ENCODE measurements around the gene CGAS. TPM values are rescaled to one million over a fixed set of nuclear protein-coding genes. Genes with fewer than 3 reads are reported as not detected.
A peak's percentile ranks its signal among the peaks of the same experiment; 100 is the strongest.

CGAS gene
- total RNA-seq, 4 donors from 2014 or later: 3.0 to 15.4 (median 10.1) TPM

GRCh38 chr6:73481969-73482368, 29.9 kb upstream of the CGAS start:
- DNase-seq: no peak
- H3K27me3 ChIP-seq: no peaks in the 10 kb centered on the region
- H3K27ac ChIP-seq: no peak overlapping the region
- H3K9me3 ChIP-seq: no peaks in the 10 kb centered on the region
- intact Hi-C loops (cut with DNase I): no loop called here
- TF ChIP-seq POLR2A (IDR thresholded peaks at IDR 0.05) (no peak), CTCF (IDR thresholded peaks at IDR 0.05) (no peak)
- peaks cover 23 to 100% (median 25%) of the 10 kb centered on the region in 3 donors for H3K36me3 ChIP-seq
- no peaks in the 10 kb centered on the region for H3K4me1 ChIP-seq
- WGBS, 2 donors: 90 to 95% methylated on average over 11 to 12 of the region's 12 CpGs
- no peak overlapping the region for H3K4me3 ChIP-seq

GRCh38 chr6:73477407-73477806, 25.3 kb upstream of the CGAS start:
- TF ChIP-seq CTCF (IDR thresholded peaks at IDR 0.05) (no peak), POLR2A (IDR thresholded peaks at IDR 0.05) (no peak)
- Histone ChIP-seq H3K27me3 (no peaks in the 10 kb centered on the region), H3K4me1 (no peaks in the 10 kb centered on the region), H3K4me3 (no peak overlapping the region), H3K9me3 (no peaks in the 10 kb centered on the region), H3K27ac (no peak overlapping the region), H3K36me3 (peaks cover 22 to 100% (median 22%) of the 10 kb centered on the region in 3 donors)
- intact Hi-C loops (cut with DNase I): no loop called here
- DNase-seq: no peak
- 94 to 97% methylated on average over 4 of the region's 4 CpGs for WGBS, 2 donors

- Histone ChIP-seq H3K27me3 (no peaks in the 10 kb centered on the region), H3K27ac (no peak overlapping the region), H3K4me1 (no peaks in the 10 kb centered on the region), H3K4me3 (no peak overlapping the region), H3K9me3 (no peaks in the 10 kb centered on the region), H3K36me3 (peaks cover 18 to 100% (median 22%) of the 10 kb centered on the region in 3 donors)
- no peak for TF ChIP-seq CTCF (IDR thresholded peaks at IDR 0.05)
- TF ChIP-seq POLR2A (IDR thresholded peaks at IDR 0.05): no peak
- WGBS, 2 donors: 91 to 98% methylated on average over 8 to 10 of the region's 10 CpGs
- DNase-seq: no peak
- intact Hi-C loops (cut with DNase I): no loop called here
These were observed 24.6 kb upstream of the CGAS start for GRCh38 chr6:73476723-73477122.

GRCh38 chr6:73471686-73472290, 19.7 kb upstream of the CGAS start:
- no peak overlapping the region for H3K4me3 ChIP-seq
- intact Hi-C loops (cut with DNase I): no loop called here

More at GRCh38 chr6:73471686-73472290, 19.7 kb upstream of the CGAS start:
- Histone ChIP-seq H3K4me1 (no peaks in the 10 kb centered on the region), H3K9me3 (no peaks in the 10 kb centered on the region), H3K36me3 (peaks cover 7 to 100% (median 42%) of the 10 kb centered on the region in 3 donors), H3K27me3 (no peaks in the 10 kb centered on the region), H3K27ac (peak overlapping the region in 1 of 4 donors; percentile 10)
- TF ChIP-seq CTCF (IDR thresholded peaks at IDR 0.05) (no peak), POLR2A (IDR thresholded peaks at IDR 0.05) (no peak)
- no peak for DNase-seq
- WGBS, 2 donors: 74 to 76% methylated on average over 2 of the region's 2 CpGs

Data from esophagus squamous epithelium (tissue), 5 donors.